Measurements from ENCODE around the gene DOK4. TPM values are rescaled to one million over a fixed set of nuclear protein-coding genes. Genes with fewer than 3 reads are reported as not detected.
"Not testable (repeated sequence)": the region's sequence is repeated elsewhere in the genome, so short reads cannot be mapped to it uniquely, and the experiment has no call there.

DOK4 gene
- total RNA-seq, 1 experiment from 2014 or later: 13.1 TPM

DNA sequence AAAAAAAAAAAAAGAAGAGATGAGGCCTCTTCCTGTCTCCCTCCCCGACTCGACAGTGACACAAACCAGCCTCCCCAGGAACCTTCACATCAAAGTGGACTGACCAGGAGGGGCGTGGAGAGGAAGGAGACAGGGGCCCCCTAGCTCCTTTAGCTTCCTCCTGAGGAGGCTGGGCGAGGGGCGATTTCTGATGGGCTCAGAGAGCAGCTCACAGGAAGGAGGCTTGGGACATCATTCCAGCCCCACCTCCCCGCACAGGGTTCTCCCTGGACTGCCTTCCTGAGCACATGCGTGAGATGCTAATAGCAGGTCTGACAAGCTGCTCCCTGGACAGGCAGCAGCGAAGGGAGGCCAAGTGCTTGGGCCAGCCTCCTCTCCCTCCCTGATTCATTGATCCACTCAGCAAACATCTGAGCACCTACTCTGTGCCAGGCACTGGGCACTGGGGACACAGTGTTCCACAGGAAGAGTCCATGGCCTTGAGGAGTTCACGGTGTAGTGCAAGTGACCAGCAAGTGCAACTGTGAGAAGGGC, 14.4 kb upstream of the DOK4 start:
- no CpG with 5 or more reads among the region's 9 CpGs for WGBS (ENCODE audit: extremely low coverage, insufficient read length, low lambda C conversion rate)
- no peak for DNase-seq
- H3K9ac ChIP-seq (ENCODE audit: extremely low read depth, insufficient read length, low read length): no peak overlapping the region

GRCh38 chr16:57499941-57500340, 13.6 kb upstream of the DOK4 start:
- not testable (repeated sequence) for H3K9me3 ChIP-seq (ENCODE audit: control insufficient read depth, low read depth, low read length)

More for the DNA sequence above, 14.4 kb upstream of the DOK4 start:
- Histone ChIP-seq H3K4ac (ENCODE audit: low read depth, low read length) (no peak overlapping the region), H3K79me2 (ENCODE audit: insufficient read depth, low read length) (no peaks in the 10 kb centered on the region), H3K27ac (ENCODE audit: insufficient read length, low read depth, low read length) (no peak overlapping the region), H3K4me2 (ENCODE audit: insufficient read depth, insufficient read length, low read length) (no peak overlapping the region), H4K20me1 (ENCODE audit: control insufficient read depth, insufficient read depth, insufficient read length) (no peaks in the 10 kb centered on the region), H2BK15ac (ENCODE audit: low read depth, low read length) (no peak overlapping the region), H4K5ac (ENCODE audit: insufficient read length, low read depth, low read length) (no peak overlapping the region), H3T11ph (ENCODE audit: low read length) (no peak overlapping the region), H2BK12ac (ENCODE audit: insufficient read length, low read depth, low read length) (no peak overlapping the region), H2AK5ac (ENCODE audit: insufficient read length, low read length) (no peak overlapping the region), H3K56ac (ENCODE audit: insufficient read length, low read depth, low read length) (no peak overlapping the region), H3K14ac (ENCODE audit: insufficient read depth, low read length) (no peak overlapping the region), H3K79me1 (ENCODE audit: insufficient read depth, low read depth, low read length, poor library complexity, severe bottlenecking) (no peaks in the 10 kb centered on the region), H3K4me1 (ENCODE audit: insufficient read depth, low read length) (no peaks in the 10 kb centered on the region; the same call in 1 of the 2 replicates), H3K23me2 (ENCODE audit: insufficient read length, low read depth, low read length, poor library complexity, severe bottlenecking) (no peaks in the 10 kb centered on the region), H2AFZ (ENCODE audit: low read length) (no peak overlapping the region), H3K9me3 (ENCODE audit: control insufficient read depth, low read depth, low read length) (no peaks in the 10 kb centered on the region), H4K8ac (replicated peaks; ENCODE audit: insufficient read length, low read depth, low read length) (no peak overlapping the region), H2BK5ac (ENCODE audit: insufficient read length, low read length) (no peak overlapping the region), H2BK120ac (ENCODE audit: low read depth, low read length, poor library complexity, severe bottlenecking) (no peak overlapping the region), H3K23ac (ENCODE audit: insufficient read length, low read depth, low read length) (no peak overlapping the region), H4K91ac (ENCODE audit: insufficient read length, low read depth, low read length) (peak overlapping the region; percentile 81), H3K18ac (ENCODE audit: insufficient read length, low read depth, low read length) (no peak overlapping the region), H2BK20ac (ENCODE audit: low read depth, low read length, poor library complexity, severe bottlenecking) (no peak overlapping the region), H3K27me3 (ENCODE audit: insufficient read depth, low read length) (no peaks in the 10 kb centered on the region)
- no peaks in the 10 kb centered on the region for H3K9me3 Mint-ChIP-seq
- H3K36me3 Mint-ChIP-seq (ENCODE audit: insufficient read depth in 1 of 3, low read depth in 3 of 3): no peaks in the 10 kb centered on the region
- H3K27ac Mint-ChIP-seq: no peak overlapping the region
- no peak overlapping the region for H3K4me3 Mint-ChIP-seq
- H3K27me3 Mint-ChIP-seq (ENCODE audit: low read depth): peaks cover 9% of the 10 kb centered on the region
- peaks cover 6 to 8% of the 10 kb centered on the region in 2 experiments for H3K4me1 Mint-ChIP-seq
- TF ChIP-seq, protein P1, sequence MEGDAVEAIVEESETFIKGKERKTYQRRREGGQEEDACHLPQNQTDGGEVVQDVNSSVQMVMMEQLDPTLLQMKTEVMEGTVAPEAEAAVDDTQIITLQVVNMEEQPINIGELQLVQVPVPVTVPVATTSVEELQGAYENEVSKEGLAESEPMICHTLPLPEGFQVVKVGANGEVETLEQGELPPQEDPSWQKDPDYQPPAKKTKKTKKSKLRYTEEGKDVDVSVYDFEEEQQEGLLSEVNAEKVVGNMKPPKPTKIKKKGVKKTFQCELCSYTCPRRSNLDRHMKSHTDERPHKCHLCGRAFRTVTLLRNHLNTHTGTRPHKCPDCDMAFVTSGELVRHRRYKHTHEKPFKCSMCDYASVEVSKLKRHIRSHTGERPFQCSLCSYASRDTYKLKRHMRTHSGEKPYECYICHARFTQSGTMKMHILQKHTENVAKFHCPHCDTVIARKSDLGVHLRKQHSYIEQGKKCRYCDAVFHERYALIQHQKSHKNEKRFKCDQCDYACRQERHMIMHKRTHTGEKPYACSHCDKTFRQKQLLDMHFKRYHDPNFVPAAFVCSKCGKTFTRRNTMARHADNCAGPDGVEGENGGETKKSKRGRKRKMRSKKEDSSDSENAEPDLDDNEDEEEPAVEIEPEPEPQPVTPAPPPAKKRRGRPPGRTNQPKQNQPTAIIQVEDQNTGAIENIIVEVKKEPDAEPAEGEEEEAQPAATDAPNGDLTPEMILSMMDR (conservative IDR thresholded peaks at IDR 0.05): no peak

More at GRCh38 chr16:57499941-57500340, 13.6 kb upstream of the DOK4 start:
- not testable (repeated sequence) for H3K79me1 ChIP-seq (ENCODE audit: insufficient read depth, low read depth, low read length, poor library complexity, severe bottlenecking); H2BK12ac ChIP-seq (ENCODE audit: insufficient read length, low read depth, low read length); H3K4me1 ChIP-seq (ENCODE audit: insufficient read depth, low read length); H2BK120ac ChIP-seq (ENCODE audit: low read depth, low read length, poor library complexity, severe bottlenecking); H3K36me3 Mint-ChIP-seq (ENCODE audit: insufficient read depth in 1 of 3, low read depth in 3 of 3); H3K23ac ChIP-seq (ENCODE audit: insufficient read length, low read depth, low read length); H3K9me3 Mint-ChIP-seq; H3K4me1 Mint-ChIP-seq; H2AK5ac ChIP-seq (ENCODE audit: insufficient read length, low read length); H3K27me3 Mint-ChIP-seq (ENCODE audit: low read depth); H3K4ac ChIP-seq (ENCODE audit: low read depth, low read length); H3K18ac ChIP-seq (ENCODE audit: insufficient read length, low read depth, low read length); H3K27ac ChIP-seq (ENCODE audit: insufficient read length, low read depth, low read length); H3K4me2 ChIP-seq (ENCODE audit: insufficient read depth, insufficient read length, low read length); H3K27me3 ChIP-seq (ENCODE audit: insufficient read depth, low read length); H4K5ac ChIP-seq (ENCODE audit: insufficient read length, low read depth, low read length); H3K79me2 ChIP-seq (ENCODE audit: insufficient read depth, low read length); H3K4me3 Mint-ChIP-seq; H2BK15ac ChIP-seq (ENCODE audit: low read depth, low read length); H2BK5ac ChIP-seq (ENCODE audit: insufficient read length, low read length); H2BK20ac ChIP-seq (ENCODE audit: low read depth, low read length, poor library complexity, severe bottlenecking); H4K8ac ChIP-seq (replicated peaks; ENCODE audit: insufficient read length, low read depth, low read length); H3K14ac ChIP-seq (ENCODE audit: insufficient read depth, low read length); DNase-seq; H3K56ac ChIP-seq (ENCODE audit: insufficient read length, low read depth, low read length); H3K23me2 ChIP-seq (ENCODE audit: insufficient read length, low read depth, low read length, poor library complexity, severe bottlenecking); H3K27ac Mint-ChIP-seq; H3T11ph ChIP-seq (ENCODE audit: low read length); H2AFZ ChIP-seq (ENCODE audit: low read length); H4K20me1 ChIP-seq (ENCODE audit: control insufficient read depth, insufficient read depth, insufficient read length); H4K91ac ChIP-seq (ENCODE audit: insufficient read length, low read depth, low read length); H3K9ac ChIP-seq (ENCODE audit: extremely low read depth, insufficient read length, low read length)
- no CpG with 5 or more reads among the region's 11 CpGs for WGBS (ENCODE audit: extremely low coverage, insufficient read length, low lambda C conversion rate)

Data from H9 (cell line).